HG02798 (cell line): ENCODE results near the gene COPS7A.

Experiments used
- ATAC-seq: cut with Tn5 transposase; IDR thresholded peaks from one replicate; pipeline ENCODE4 v1.9.1; 2021; ENCODE audit warnings: mild to moderate bottlenecking; ENCODE audit not compliant: unreplicated experiment, poor library complexity

The COPS7A gene

DNA sequence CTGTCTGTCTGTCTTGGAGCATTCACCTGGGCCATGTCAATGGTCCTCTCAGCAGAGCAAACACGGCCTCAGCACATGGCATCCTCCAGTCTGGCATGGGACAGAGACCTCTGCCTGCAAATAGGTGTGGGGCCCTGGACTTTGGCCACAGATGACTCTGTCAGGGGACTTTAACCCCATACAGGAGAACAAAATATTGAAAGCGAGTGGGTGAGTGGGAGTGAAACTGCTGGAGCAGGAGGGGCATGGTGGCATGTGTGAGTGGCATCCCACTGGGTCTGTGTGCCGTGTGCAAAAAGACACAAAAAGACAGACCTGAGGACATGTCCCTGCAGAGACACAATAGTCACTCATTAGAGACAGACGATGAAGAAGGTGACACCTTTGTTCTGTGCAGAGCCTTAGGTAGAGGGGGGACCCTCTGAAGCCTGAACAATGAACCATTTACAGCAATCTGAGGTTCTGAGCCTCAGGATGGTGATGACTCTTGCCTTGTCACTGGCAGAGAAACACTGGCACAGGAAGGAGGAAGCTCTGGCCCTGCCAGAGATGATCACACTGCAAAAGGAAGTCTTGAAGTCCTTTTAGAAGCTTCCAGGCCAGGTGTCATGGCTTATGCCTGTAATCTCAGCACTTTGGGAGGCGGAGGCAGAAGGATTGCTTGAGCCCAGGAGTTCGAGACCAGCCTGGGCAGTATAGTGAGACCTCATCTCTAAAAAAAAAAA lies 56.0 kb downstream of the COPS7A start:
- no peak for ATAC-seq

DNA sequence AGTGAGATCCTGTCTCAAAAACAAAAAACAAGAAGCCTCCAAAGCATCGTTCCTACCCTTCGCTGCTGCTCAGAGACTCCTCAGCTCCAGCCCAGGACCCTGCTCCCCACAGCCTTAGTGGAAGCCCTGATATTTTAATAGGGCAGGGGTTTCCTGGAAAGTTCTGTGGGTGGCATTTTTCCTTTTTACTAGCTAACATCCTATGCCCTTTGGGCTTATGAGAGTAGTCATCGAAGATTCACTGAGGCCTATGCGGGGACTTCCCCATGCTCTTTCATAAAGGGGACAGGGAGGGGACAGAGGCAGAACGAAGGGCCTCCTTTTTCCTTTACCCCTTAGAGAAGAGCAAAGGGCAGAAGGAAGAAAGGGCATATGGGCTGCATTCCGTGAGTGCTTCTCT lies 56.7 kb downstream of the COPS7A start:
- ATAC-seq: no peak
